Transverse colon (tissue), 3 donors: ENCODE results near the gene TLL1.

ENCODE experiments used
- CTCF ChIP-seq, 5 experiments: fragments of 200-600 bp in 3 of 5; fragments of 450-650 bp in 2 of 5; sonication (generic) in 3 of 5; IDR thresholded peaks; 1 replicate in 2 of 5; 2 replicates in 3 of 5; pipeline ENCODE4 v1.5.1; 2016 to 2017; ENCODE audit warnings: antibody characterized with exemption in 5 of 5, inconsistent platforms in 3 of 5, mild to moderate bottlenecking in 2 of 5, moderate library complexity in 1 of 5
- EP300 ChIP-seq: sonication (generic); formaldehyde crosslinking; IDR thresholded peaks from one replicate; pipeline ENCODE4 v1.6.1; 2017; ENCODE audit warnings: antibody characterized with exemption, low read depth

DNA sequence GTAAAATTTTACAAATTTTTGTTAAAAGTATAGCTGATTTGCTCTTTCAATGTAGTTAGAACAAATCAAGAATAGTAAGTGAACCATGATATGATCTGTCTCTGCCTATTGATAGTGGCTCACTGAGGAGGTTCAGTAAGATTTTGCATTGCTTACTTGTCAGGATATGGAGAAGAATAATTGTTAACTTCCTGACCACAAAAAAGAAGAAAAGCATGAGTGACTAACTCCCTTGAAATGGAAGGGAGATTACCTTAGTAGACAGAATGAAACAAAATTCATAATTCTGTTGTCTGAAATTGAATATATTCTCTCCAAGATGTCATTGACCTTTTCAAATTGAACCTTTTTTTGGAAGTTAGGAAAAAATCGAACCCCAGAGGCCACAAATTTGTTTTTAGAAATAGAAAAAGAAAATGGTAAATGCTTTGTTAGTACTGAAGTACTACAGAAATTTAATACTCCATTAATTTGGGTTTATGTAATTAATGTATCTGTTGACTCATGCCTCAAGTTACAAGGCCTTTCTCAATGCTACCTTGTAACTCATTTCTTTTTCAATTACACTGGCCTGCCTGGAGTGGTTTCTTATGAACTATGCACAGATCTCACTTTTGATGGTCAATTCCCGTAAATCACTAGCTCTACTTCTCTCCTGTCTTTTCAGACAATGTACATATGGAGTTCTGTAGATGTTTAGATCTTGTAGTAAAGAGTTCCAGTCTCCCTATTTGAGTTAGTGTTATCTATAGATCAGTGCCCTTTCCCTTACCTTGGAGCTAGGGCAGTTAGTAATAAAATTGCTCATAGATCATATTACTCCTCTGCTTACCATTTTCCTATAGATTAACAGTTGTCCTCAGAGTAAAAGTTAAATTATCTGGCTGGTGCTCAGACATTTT is 139.3 kb downstream of the TLL1 start:
- TF ChIP-seq CTCF (IDR thresholded peaks at IDR 0.05), result no peak
- no peak for TF ChIP-seq EP300
